GM19467 (cell line): Measurements from ENCODE around the gene PMEPA1.

Experiments used
- ATAC-seq: cut with Tn5 transposase; IDR thresholded peaks from one replicate; pipeline ENCODE4 v1.9.1; 2021; ENCODE audit warnings: mild to moderate bottlenecking, moderate library complexity; ENCODE audit not compliant: unreplicated experiment

The PMEPA1 gene

GRCh38 chr20:57614490-57615444 lies 95.0 kb downstream of the PMEPA1 start:
- no peak for ATAC-seq

DNA sequence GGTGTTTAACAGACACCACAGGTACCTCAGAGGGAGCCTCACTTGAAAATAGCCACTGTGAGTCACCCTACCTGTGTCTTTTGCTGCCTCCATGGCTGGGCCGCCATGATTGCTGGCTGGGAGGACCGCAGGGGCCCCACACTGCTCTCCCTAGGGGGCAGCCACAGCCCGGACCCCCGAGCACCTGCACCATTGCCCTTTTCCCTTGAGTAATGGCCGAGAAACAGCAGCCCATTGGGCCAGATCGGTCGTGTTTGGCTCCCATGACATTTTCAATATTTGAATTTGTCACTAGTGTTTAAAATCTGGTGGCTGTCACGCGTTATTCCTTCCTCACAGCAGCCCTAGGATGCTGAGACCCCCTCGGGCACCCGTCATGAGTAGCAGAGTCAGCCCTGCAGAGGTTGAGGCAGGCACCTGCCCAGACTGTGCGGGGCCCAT lies 96.3 kb downstream of the PMEPA1 start:
- no peak for ATAC-seq

DNA sequence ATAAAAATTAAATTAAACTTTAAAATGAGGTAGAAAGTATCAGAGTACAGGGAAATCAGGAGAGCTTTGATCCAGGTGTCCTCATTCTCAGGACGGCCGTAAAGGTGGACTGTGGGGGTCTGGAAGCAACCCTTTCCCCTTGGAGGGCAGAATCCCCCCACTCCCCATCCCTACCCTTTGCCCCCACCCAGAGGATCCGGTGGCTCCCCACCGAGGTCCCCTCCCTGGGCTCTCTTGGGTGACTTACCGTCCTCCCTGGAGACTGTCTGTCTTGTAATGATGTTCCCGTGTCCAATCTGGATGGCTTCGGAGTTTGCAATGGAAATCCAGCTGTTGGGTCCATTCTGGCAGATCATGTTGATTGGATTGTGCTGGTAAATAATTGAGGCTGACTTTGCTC lies 96.9 kb downstream of the PMEPA1 start:
- no peak for ATAC-seq

- no peak for ATAC-seq
Measured at GRCh38 chr20:57612436-57612835, 97.4 kb downstream of the PMEPA1 start.

DNA sequence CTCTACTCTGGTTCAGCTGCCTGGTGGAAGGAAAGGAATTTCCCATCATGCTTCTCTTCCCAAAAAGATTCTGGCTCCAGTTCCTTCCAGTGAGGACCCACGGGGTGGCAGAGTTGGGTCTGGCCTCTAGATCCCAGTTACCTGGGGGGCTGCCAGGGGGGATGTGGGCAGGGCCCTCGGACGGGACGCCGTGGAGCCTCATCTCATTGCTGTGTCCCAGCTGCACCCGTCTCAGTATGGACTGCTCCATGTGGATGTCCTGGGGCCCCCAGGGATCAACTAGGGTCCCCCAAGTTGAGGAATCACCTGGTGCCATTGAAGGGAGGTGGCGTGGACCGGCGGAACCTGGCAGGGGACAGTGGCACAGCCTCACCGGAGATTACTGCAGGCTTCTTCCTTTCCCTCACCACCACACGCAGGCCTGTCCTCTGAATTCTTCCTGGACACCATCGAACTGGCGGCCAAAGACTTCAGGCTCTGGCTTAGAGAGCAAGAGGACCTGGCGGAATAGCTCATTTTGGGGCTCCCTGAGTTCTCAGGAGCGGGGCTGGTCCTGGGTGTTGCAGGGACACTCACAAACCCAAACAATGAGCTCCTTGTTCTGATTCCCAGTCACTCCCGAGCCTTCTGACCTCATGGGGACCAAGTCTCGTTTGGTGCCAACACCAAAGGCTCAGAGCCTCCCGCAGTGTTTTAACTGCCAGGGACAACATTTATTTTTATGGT lies 98.1 kb downstream of the PMEPA1 start:
- ATAC-seq: no peak

- ATAC-seq: no peak
Measured at GRCh38 chr20:57610261-57610952, 99.4 kb downstream of the PMEPA1 start.

DNA sequence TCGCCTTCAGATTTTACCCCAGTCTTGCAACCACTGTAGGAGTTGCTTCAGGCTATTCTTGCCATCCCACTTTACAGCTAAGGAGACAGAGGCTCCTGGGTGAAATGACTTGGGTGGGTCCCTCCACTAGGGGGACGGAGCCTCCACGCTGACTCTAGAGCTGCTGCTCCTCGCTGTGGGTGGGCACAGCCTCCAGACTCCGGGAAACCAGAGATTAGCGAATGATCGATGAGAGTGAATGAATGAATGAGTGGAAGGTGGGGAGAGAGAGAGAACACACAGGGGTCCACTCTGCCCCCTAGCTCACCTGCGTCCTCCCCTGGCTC lies 100.0 kb downstream of the PMEPA1 start:
- no peak for ATAC-seq

DNA sequence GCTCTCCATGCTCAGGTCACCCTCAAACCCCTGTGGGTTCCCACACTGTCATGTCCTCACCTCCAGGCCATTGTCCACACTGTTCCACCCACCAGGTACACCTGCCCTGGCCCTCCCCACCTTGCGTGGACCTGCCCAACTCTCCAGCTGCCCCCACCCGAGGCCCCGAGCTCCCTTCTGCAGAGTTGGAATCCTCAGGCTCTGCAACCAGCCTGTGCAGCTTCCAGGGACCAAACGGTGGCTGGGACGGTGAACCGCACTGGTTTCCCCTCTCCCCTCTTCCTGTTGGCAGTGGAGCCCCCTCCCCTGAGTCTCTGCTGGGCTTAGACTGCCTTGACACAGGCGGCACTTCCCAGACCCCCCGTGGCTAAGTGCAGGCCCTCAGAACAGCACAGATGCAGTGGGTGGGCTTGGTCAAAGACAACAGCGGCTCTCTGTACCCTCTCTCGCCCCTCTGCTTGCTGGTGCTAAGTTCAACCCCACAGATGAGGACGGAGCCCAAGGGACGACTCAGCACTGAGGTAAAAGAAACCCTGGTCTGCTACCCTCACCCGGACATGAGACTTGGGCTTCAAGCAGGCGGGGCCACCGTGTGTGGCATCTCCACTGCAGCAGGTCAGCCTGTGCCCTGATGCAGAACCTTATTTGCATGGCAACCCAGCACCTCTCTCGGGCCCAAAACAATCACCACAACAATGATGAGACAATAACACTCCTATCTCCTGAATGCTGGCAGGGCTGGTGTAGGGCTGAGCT lies 100.6 kb downstream of the PMEPA1 start:
- ATAC-seq: no peak

DNA sequence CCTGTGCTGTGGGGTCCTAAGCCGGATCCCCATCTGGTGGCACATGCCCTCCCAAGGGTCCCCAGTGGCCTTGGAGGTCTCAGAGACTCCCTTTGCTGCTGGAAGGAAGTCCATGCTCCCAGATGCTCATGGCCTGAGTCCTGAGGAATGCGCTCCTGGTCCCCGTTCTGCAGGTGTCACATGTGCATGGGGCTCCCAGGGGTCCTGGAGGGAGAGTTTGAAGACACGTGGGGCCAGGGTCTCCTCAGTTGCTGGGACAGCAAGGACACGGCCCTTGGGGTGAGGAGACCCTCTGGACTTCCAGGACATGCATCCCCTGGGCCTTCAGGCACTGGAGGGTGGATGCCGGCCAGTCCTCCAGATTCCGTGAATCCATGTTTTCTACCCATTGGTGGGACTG lies 101.3 kb downstream of the PMEPA1 start:
- no peak for ATAC-seq

- no peak for ATAC-seq
Measured at GRCh38 chr20:57605878-57606277, 103.9 kb downstream of the PMEPA1 start.

DNA sequence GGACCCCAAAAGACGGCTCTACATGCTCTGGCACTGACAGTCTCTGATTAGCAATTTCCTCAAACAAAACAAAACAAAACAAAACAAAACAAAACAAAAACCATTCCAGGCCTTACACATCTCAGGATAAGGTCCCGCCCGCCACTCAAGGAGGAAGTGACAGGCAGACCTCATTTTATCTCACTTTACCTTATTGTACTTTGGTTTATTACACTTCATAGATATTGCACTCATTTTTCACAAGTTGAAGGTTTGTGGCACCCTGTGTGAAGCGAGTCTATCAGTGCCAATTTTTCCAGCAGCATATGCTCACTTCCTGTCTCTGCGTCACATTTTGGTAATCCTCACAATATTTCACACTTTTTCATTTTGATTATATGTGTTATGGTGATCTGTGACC lies 104.8 kb downstream of the PMEPA1 start:
- no peak for ATAC-seq

- no peak for ATAC-seq
Measured at GRCh38 chr20:57603120-57603519, 106.7 kb downstream of the PMEPA1 start.

DNA sequence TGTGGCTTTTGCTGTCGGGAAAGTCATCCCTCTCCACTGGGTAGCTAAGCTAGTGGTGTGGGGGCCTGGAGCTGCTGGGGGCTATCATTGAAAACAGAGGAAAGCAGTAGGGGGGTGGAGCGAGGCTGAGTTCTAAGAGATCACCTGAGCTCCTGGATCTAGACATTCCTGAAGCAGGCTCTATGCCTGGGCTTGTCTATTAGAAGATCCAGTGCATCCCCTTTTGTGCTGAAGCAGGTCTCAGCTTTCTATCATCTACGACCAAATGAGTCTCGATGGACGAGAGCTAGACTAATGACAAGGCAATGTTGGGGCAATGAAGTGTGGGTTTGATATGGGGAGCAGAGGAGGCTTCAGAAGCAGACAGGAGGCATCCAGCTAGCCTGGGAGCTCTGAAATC lies 108.1 kb downstream of the PMEPA1 start:
- no peak for ATAC-seq

GRCh38 chr20:57601211-57601570 lies 108.6 kb downstream of the PMEPA1 start:
- ATAC-seq: no peak

- ATAC-seq: no peak
Measured at GRCh38 chr20:57600320-57601210, 109.2 kb downstream of the PMEPA1 start.

- no peak for ATAC-seq
Measured at GRCh38 chr20:57598491-57598890, 111.3 kb downstream of the PMEPA1 start.
